ENCODE data around the gene TMPO. TPM values are rescaled to one million over a fixed set of nuclear protein-coding genes. Genes with fewer than 3 reads are reported as not detected.

The TMPO gene
- total RNA-seq, 1 experiment from 2014 or later: 202 TPM

GRCh38 chr12:98532687-98533304 is 17.4 kb downstream of the TMPO start:
- H3K79me2 ChIP-seq (ENCODE audit: insufficient read depth, low read length): no peaks in the 10 kb centered on the region; the same call in 1 of the 2 replicates
- no peak overlapping the region for H2BK15ac ChIP-seq (ENCODE audit: low read depth, low read length)
- no peaks in the 10 kb centered on the region for H3K4me1 ChIP-seq (ENCODE audit: insufficient read depth, low read length)
- no peak overlapping the region for H3K18ac ChIP-seq (ENCODE audit: insufficient read length, low read depth, low read length)
- no peak for DNase-seq
- Mint-ChIP-seq H3K4me1 (no peaks in the 10 kb centered on the region), H3K9me3 (no peaks in the 10 kb centered on the region), H3K36me3 (ENCODE audit: insufficient read depth in 1 of 3, low read depth in 3 of 3) (peaks cover 43 to 89% (median 83%) of the 10 kb centered on the region in 3 experiments; a peak in 6 of 7 replicates), H3K27me3 (ENCODE audit: low read depth) (no peaks in the 10 kb centered on the region), H3K4me3 (no peak overlapping the region), H3K27ac (no peak overlapping the region)
- no peak overlapping the region for H3K23ac ChIP-seq (ENCODE audit: insufficient read length, low read depth, low read length)
- H3K79me1 ChIP-seq (ENCODE audit: insufficient read depth, low read depth, low read length, poor library complexity, severe bottlenecking): peaks cover 6% of the 10 kb centered on the region
- no peaks in the 10 kb centered on the region for H3K9me3 ChIP-seq (ENCODE audit: control insufficient read depth, low read depth, low read length)
- H3T11ph ChIP-seq (ENCODE audit: low read length): no peak overlapping the region
- H4K20me1 ChIP-seq (ENCODE audit: control insufficient read depth, insufficient read depth, insufficient read length): peaks cover 2% of the 10 kb centered on the region
- TF ChIP-seq CTCF (conservative IDR thresholded peaks at IDR 0.05): peak; percentile 79
- no peak overlapping the region for H2BK20ac ChIP-seq (ENCODE audit: low read depth, low read length, poor library complexity, severe bottlenecking)
- no peak overlapping the region for H2AFZ ChIP-seq (ENCODE audit: low read length)
- no peak overlapping the region for H3K14ac ChIP-seq (ENCODE audit: insufficient read depth, low read length)
- H3K4me2 ChIP-seq (ENCODE audit: insufficient read depth, insufficient read length, low read length): no peak overlapping the region
- H3K56ac ChIP-seq (ENCODE audit: insufficient read length, low read depth, low read length): no peak overlapping the region
- no peak overlapping the region for H3K4ac ChIP-seq (ENCODE audit: low read depth, low read length)
- no peaks in the 10 kb centered on the region for H3K27me3 ChIP-seq (ENCODE audit: insufficient read depth, low read length)
- H2AK5ac ChIP-seq (ENCODE audit: insufficient read length, low read length): no peak overlapping the region
- H2BK120ac ChIP-seq (ENCODE audit: low read depth, low read length, poor library complexity, severe bottlenecking): no peak overlapping the region
- no peak overlapping the region for H3K27ac ChIP-seq (ENCODE audit: insufficient read length, low read depth, low read length)
- H3K9ac ChIP-seq (ENCODE audit: extremely low read depth, insufficient read length, low read length): no peak overlapping the region
- no peak overlapping the region for H4K91ac ChIP-seq (ENCODE audit: insufficient read length, low read depth, low read length)
- WGBS (ENCODE audit: extremely low coverage, insufficient read length, low lambda C conversion rate): no CpG with 5 or more reads among the region's 4 CpGs
- H3K23me2 ChIP-seq (ENCODE audit: insufficient read length, low read depth, low read length, poor library complexity, severe bottlenecking): no peaks in the 10 kb centered on the region
- H2BK12ac ChIP-seq (ENCODE audit: insufficient read length, low read depth, low read length): no peak overlapping the region
- no peak overlapping the region for H4K8ac ChIP-seq (replicated peaks; ENCODE audit: insufficient read length, low read depth, low read length)
- H4K5ac ChIP-seq (ENCODE audit: insufficient read length, low read depth, low read length): no peak overlapping the region
- no peak overlapping the region for H2BK5ac ChIP-seq (ENCODE audit: insufficient read length, low read length)
